K562 (cell line): ENCODE measurements around the gene FRMD4B.

Source experiments
- CHD2 ChIP-seq: IDR thresholded peaks from 2 replicates; pipeline ENCODE4 v1.6.1; 2011; ENCODE audit warnings: low read depth, low read length
- ETV6 ChIP-seq, 3 experiments: fragments of 150-350 bp in 1 of 3; sonication (generic) in 1 of 3; formaldehyde crosslinking in 1 of 3; IDR thresholded peaks; 2 replicates each; pipeline versions ENCODE4 v1.6.1 to v1.8.0; 2014 to 2022; ENCODE audit warnings: borderline replicate concordance in 2 of 3, low read depth in 2 of 3, antibody characterized with exemption in 1 of 3, low read length in 1 of 3, mild to moderate bottlenecking in 1 of 3, missing genetic modification reagents in 1 of 3
- FOS ChIP-seq: IDR thresholded peaks from 3 replicates; pipeline ENCODE4 v1.6.1; 2011; ENCODE audit not compliant: insufficient read length; ENCODE audit errors: extremely low read depth
- FOSL1 ChIP-seq: fragments of 200-800 bp; sonication (Bioruptor generic); conservative IDR thresholded peaks from 2 replicates; pipeline ENCODE4 v1.6.1; 2016; ENCODE audit warnings: missing genetic modification characterization, missing compliant biosample characterization
- FOXP1 ChIP-seq: sonication (generic); formaldehyde crosslinking; IDR thresholded peaks from 2 replicates; pipeline ENCODE4 v1.8.0; 2022; ENCODE audit warnings: mild to moderate bottlenecking, missing genetic modification reagents
- FOXP4 ChIP-seq: sonication (generic); formaldehyde crosslinking; IDR thresholded peaks from 2 replicates; pipeline ENCODE4 v1.8.0; 2022; ENCODE audit warnings: mild to moderate bottlenecking, missing genetic modification reagents, borderline replicate concordance
- HNRNPLL ChIP-seq: fragments of 200-400 bp; formaldehyde crosslinking; IDR thresholded peaks from 2 replicates; pipeline ENCODE4 v1.6.1; 2017; ENCODE audit warnings: low read length, low read depth, mild to moderate bottlenecking; ENCODE audit not compliant: poor library complexity, severe bottlenecking
- NFIC ChIP-seq: fragments of 450-650 bp; IDR thresholded peaks from 2 replicates; pipeline ENCODE4 v1.6.1; 2017; ENCODE audit warnings: mild to moderate bottlenecking, inconsistent platforms
- NFRKB ChIP-seq: fragments of 450-650 bp; IDR thresholded peaks from 2 replicates; pipeline ENCODE4 v1.6.1; 2016; ENCODE audit warnings: low read depth
- POLR2A ChIP-seq: fragments of 450-650 bp; conservative IDR thresholded peaks from 2 replicates; pipeline ENCODE4 v1.6.1; 2016
- SPI1 ChIP-seq: IDR thresholded peaks from 2 replicates; pipeline ENCODE4 v1.6.1; 2011; ENCODE audit warnings: low read depth, low read length, control low read depth, borderline replicate concordance
- ZNF589 ChIP-seq: fragments of 200-800 bp; sonication (Bioruptor generic); IDR thresholded peaks from 2 replicates; pipeline ENCODE4 v1.6.1; 2016; ENCODE audit warnings: low read depth, missing genetic modification characterization, missing compliant biosample characterization

DNA sequence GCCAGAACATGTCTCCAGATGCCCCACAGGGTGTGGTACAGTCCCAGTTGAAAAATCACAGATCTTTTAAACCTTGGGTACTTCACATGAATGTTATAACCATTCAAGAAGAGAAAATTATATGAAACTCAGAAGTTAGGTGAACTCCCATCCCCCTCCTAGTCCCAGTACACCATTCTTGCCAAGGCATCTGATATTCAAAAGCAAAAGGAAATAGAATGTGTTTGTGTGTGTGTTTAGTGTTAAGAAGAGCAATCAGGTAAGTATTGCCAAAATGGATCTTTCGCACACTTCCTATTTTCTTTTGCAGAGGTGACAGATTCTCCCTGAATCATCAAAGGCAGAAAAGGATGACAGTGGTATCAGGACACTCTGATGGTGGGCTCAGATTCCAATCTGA is 219.4 kb downstream of the FRMD4B start:
- TF ChIP-seq HNRNPLL, result no peak
- no peak for TF ChIP-seq NFIC
- TF ChIP-seq SPI1, result no peak
- TF ChIP-seq FOSL1, result no peak
- no peak for TF ChIP-seq FOXP4 (CRISPR knock-in tag)
- no peak for TF ChIP-seq POLR2A
- no peak for TF ChIP-seq NFRKB
- no peak for TF ChIP-seq CHD2
- no peak for TF ChIP-seq ETV6 (IDR thresholded peaks at IDR 0.05; ENCODE audit: borderline replicate concordance in 1 of 2, low read depth in 2 of 2, low read length in 1 of 2)
- TF ChIP-seq ETV6 (CRISPR knock-in tag; IDR thresholded peaks at IDR 0.05; ENCODE audit: borderline replicate concordance), result no peak
- TF ChIP-seq ZNF589 (CRISPR knock-in tag), result no peak
- TF ChIP-seq FOXP1 (CRISPR knock-in tag), result no peak
- no peak for TF ChIP-seq FOS
